SU-DHL-6 (cell line): ENCODE measurements around the gene TBKBP1.

Experiments used
- EZH2phosphoT487 ChIP-seq: fragments of 200-600 bp; sonication (generic), shearing (Covaris generic); conservative IDR thresholded peaks from 2 replicates; pipeline ENCODE4 v1.6.1; 2018; ENCODE audit warnings: mild to moderate bottlenecking, antibody characterized with exemption, low read length, moderate library complexity, mixed read lengths
- TF ChIP-seq, protein P1 (sequence below): fragments of 200-600 bp; sonication (generic); IDR thresholded peaks from one replicate; pipeline ENCODE4 v1.5.1; 2017; ENCODE audit warnings: antibody characterized with exemption, mild to moderate bottlenecking, low read length, moderate library complexity; ENCODE audit not compliant: insufficient read depth, poor library complexity, severe bottlenecking

DNA sequence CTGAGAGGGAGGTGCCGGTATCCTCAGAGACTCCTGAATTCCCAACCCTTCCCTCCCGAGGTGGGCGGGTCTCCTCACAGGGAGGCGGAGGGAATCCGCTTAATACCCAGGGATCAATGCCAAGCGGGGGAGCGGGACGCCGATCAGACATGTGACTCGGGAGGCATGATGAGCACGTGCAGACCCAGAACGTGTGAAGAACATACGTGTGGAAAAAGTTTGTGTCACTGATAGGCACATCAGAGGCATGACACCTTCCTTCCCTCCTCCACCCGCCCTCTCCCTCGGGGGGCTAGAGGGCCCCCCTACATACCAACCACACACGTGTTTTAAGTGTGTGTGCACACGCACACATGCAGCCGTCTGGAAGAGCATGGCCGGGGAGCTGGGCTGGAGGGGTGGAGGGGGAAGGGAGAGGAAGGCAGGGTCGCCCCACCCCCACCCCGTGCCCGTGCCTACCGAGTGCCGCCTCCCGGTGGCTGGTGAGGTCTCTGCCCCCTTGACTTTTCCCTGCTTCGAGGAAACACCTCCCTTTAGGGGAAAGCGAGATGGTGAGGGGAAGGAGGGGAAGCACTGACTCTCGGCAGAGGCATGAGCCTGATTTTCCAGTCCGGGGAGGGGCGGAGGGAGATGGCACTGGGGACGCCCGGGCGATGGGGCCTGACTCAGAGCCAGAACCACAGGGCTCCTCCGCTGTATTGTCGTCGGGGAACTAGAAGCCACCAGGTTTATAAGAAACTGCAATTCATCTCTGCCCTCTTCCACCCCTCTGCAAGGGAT is 27.0 kb downstream of the TBKBP1 start:
- TF ChIP-seq, protein P1, sequence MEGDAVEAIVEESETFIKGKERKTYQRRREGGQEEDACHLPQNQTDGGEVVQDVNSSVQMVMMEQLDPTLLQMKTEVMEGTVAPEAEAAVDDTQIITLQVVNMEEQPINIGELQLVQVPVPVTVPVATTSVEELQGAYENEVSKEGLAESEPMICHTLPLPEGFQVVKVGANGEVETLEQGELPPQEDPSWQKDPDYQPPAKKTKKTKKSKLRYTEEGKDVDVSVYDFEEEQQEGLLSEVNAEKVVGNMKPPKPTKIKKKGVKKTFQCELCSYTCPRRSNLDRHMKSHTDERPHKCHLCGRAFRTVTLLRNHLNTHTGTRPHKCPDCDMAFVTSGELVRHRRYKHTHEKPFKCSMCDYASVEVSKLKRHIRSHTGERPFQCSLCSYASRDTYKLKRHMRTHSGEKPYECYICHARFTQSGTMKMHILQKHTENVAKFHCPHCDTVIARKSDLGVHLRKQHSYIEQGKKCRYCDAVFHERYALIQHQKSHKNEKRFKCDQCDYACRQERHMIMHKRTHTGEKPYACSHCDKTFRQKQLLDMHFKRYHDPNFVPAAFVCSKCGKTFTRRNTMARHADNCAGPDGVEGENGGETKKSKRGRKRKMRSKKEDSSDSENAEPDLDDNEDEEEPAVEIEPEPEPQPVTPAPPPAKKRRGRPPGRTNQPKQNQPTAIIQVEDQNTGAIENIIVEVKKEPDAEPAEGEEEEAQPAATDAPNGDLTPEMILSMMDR = no peak
- no peak for TF ChIP-seq EZH2phosphoT487
